Effector CD8-positive, alpha-beta T cell (primary cell): ENCODE measurements around the gene BEST1.
"Not testable (repeated sequence)": the region's sequence is repeated elsewhere in the genome, so short reads cannot be mapped to it uniquely, and the experiment has no call there.

ENCODE experiments used
- DNase-seq: peaks from one replicate; lab custom pipeline; 2025; lab: John Stamatoyannopoulos, UW

BEST1 gene

GRCh38 chr11:61948505-61948904, 1.6 kb upstream of the BEST1 start:
- no peak for DNase-seq

- no peak for DNase-seq
These were observed 749 bp upstream of the BEST1 start for GRCh38 chr11:61949169-61950034.

- no peak for DNase-seq
These were observed 1.5 kb downstream of the BEST1 start for GRCh38 chr11:61951484-61952135.

GRCh38 chr11:61952882-61953281, 2.7 kb downstream of the BEST1 start:
- DNase-seq: no peak

GRCh38 chr11:61953632-61954031, 3.5 kb downstream of the BEST1 start:
- DNase-seq: not testable (repeated sequence)

GRCh38 chr11:61954106-61954850, 4.1 kb downstream of the BEST1 start:
- DNase-seq: no peak

- DNase-seq: no peak
These were observed 4.8 kb downstream of the BEST1 start for GRCh38 chr11:61954851-61955421.

GRCh38 chr11:61955422-61956135, 5.4 kb downstream of the BEST1 start:
- DNase-seq: no peak

GRCh38 chr11:61956191-61957020, 6.3 kb downstream of the BEST1 start:
- DNase-seq: no peak

GRCh38 chr11:61957021-61957770, 7.0 kb downstream of the BEST1 start:
- DNase-seq: no peak

- DNase-seq: no peak
These were observed 8.4 kb downstream of the BEST1 start for GRCh38 chr11:61958590-61958989.

- DNase-seq: no peak
These were observed 9.0 kb downstream of the BEST1 start for GRCh38 chr11:61959114-61959513.

- DNase-seq: no peak
These were observed 9.5 kb downstream of the BEST1 start for GRCh38 chr11:61959678-61960077.

GRCh38 chr11:61960532-61960931, 10.4 kb downstream of the BEST1 start:
- no peak for DNase-seq

GRCh38 chr11:61961570-61962212, 11.5 kb downstream of the BEST1 start:
- DNase-seq: no peak

- DNase-seq: no peak
These were observed 12.3 kb downstream of the BEST1 start for GRCh38 chr11:61962213-61963015.

GRCh38 chr11:61963016-61963281, 12.8 kb downstream of the BEST1 start:
- no peak for DNase-seq

- DNase-seq: no peak
These were observed 13.3 kb downstream of the BEST1 start for GRCh38 chr11:61963282-61964057.
